ENCODE data around the gene DNAAF1. TPM values are rescaled to one million over a fixed set of nuclear protein-coding genes. Genes with fewer than 3 reads are reported as not detected.

Gene DNAAF1
- total RNA-seq, 2 donors from 2014 or later = 0.20 TPM; not detected in 1

- no peak overlapping the region for H3K4me3 ChIP-seq
- H3K27ac ChIP-seq = no peak overlapping the region
- H3K9me3 ChIP-seq = no peaks in the 10 kb centered on the region
- H3K27me3 ChIP-seq = no peaks in the 10 kb centered on the region
- no peaks in the 10 kb centered on the region for H3K4me1 ChIP-seq
- intact Hi-C loops (cut with DNase I) = no loop called here
- TF ChIP-seq CTCF (IDR thresholded peaks at IDR 0.05) = no peak
- DNase-seq = no peak
- no peak overlapping the region for H3K9ac ChIP-seq (ENCODE audit: low read depth in 2 of 2, low read length in 2 of 2)
- no peaks in the 10 kb centered on the region for H3K36me3 ChIP-seq
These were observed 6.6 kb upstream of the DNAAF1 start for GRCh38 chr16:84138500-84138823.

GRCh38 chr16:84138824-84139627 lies 6.1 kb upstream of the DNAAF1 start:
- Histone ChIP-seq H3K9ac (ENCODE audit: low read depth in 2 of 2, low read length in 2 of 2) (no peak overlapping the region), H3K9me3 (no peaks in the 10 kb centered on the region), H3K4me3 (no peak overlapping the region), H3K27me3 (no peaks in the 10 kb centered on the region), H3K27ac (no peak overlapping the region), H3K4me1 (no peaks in the 10 kb centered on the region), H3K36me3 (no peaks in the 10 kb centered on the region)
- intact Hi-C loops (cut with DNase I) = no loop called here
- no peak for DNase-seq
- TF ChIP-seq CTCF (IDR thresholded peaks at IDR 0.05) = no peak

GRCh38 chr16:84139628-84140258 lies 5.4 kb upstream of the DNAAF1 start:
- Histone ChIP-seq H3K9me3 (no peaks in the 10 kb centered on the region), H3K36me3 (no peaks in the 10 kb centered on the region), H3K27ac (no peak overlapping the region), H3K4me3 (no peak overlapping the region), H3K9ac (ENCODE audit: low read depth in 2 of 2, low read length in 2 of 2) (no peak overlapping the region), H3K4me1 (no peaks in the 10 kb centered on the region), H3K27me3 (no peaks in the 10 kb centered on the region)
- TF ChIP-seq CTCF (IDR thresholded peaks at IDR 0.05) = no peak
- intact Hi-C loops (cut with DNase I) = no loop called here
- DNase-seq = no peak

- H3K9ac ChIP-seq (ENCODE audit: low read depth in 2 of 2, low read length in 2 of 2) = no peak overlapping the region
- DNase-seq = no peak
- H3K36me3 ChIP-seq = no peaks in the 10 kb centered on the region
- intact Hi-C loops (cut with DNase I) = no loop called here
- no peaks in the 10 kb centered on the region for H3K9me3 ChIP-seq
- no peaks in the 10 kb centered on the region for H3K27me3 ChIP-seq
- H3K4me1 ChIP-seq = no peaks in the 10 kb centered on the region
- H3K4me3 ChIP-seq = no peak overlapping the region
- H3K27ac ChIP-seq = no peak overlapping the region
- TF ChIP-seq CTCF (IDR thresholded peaks at IDR 0.05) = no peak
These were observed 3.9 kb upstream of the DNAAF1 start for GRCh38 chr16:84141143-84141670.

GRCh38 chr16:84143081-84143480 lies 2.0 kb upstream of the DNAAF1 start:
- no peaks in the 10 kb centered on the region for H3K4me1 ChIP-seq
- no peaks in the 10 kb centered on the region for H3K36me3 ChIP-seq
- H3K4me3 ChIP-seq = no peak overlapping the region
- intact Hi-C loops (cut with DNase I) = no loop called here
- no peak for DNase-seq
- H3K27ac ChIP-seq = no peak overlapping the region
- H3K9me3 ChIP-seq = no peaks in the 10 kb centered on the region
- no peaks in the 10 kb centered on the region for H3K27me3 ChIP-seq
- no peak for TF ChIP-seq CTCF (IDR thresholded peaks at IDR 0.05)
- no peak overlapping the region for H3K9ac ChIP-seq (ENCODE audit: low read depth in 2 of 2, low read length in 2 of 2)

Measured in colonic mucosa (tissue), 4 donors.